ENCODE results near the gene SNAP23. TPM values are rescaled to one million over a fixed set of nuclear protein-coding genes. Genes with fewer than 3 reads are reported as not detected.

SNAP23 gene
- total and polyA plus RNA-seq, 2 experiments from 2014 or later: 58.8 to 88.1 TPM

GRCh38 chr15:42483677-42484076, 11.8 kb upstream of the SNAP23 start:
- no peaks in the 10 kb centered on the region for H3K9me3 Mint-ChIP-seq
- no peaks in the 10 kb centered on the region for H3K9me2 ChIP-seq (ENCODE audit: insufficient read depth)
- TF ChIP-seq ZNF462 (CRISPR knock-in tag; IDR thresholded peaks at IDR 0.05) (no peak), NANOG (IDR thresholded peaks at IDR 0.05; ENCODE audit: borderline replicate concordance) (no peak), STAT1 (IDR thresholded peaks at IDR 0.05; ENCODE audit: unreplicated experiment) (no peak), JUNB (IDR thresholded peaks at IDR 0.05; ENCODE audit: unreplicated experiment) (no peak), REST (IDR thresholded peaks at IDR 0.05; ENCODE audit: unreplicated experiment) (no peak), CREB1 (CRISPR knock-in tag; IDR thresholded peaks at IDR 0.05; ENCODE audit: low read depth) (no peak), ZNF114 (CRISPR knock-in tag; IDR thresholded peaks at IDR 0.05) (no peak), EZH2 (IDR thresholded peaks at IDR 0.05; ENCODE audit: low read depth, unreplicated experiment) (no peak), ETS1 (IDR thresholded peaks at IDR 0.05) (no peak), EZH2phosphoT487 (IDR thresholded peaks at IDR 0.05; ENCODE audit: unreplicated experiment) (no peak), ZNF331 (CRISPR knock-in tag; IDR thresholded peaks at IDR 0.05; ENCODE audit: low read depth) (no peak), CTCF (conservative IDR thresholded peaks at IDR 0.05; ENCODE audit: low read depth in 2 of 2) (no peak), POLR2AphosphoS5 (IDR thresholded peaks at IDR 0.05; ENCODE audit: low read depth) (no peak)
- H3K4me3 Mint-ChIP-seq: no peak overlapping the region
- H3K4me1 ChIP-seq (ENCODE audit: insufficient read depth): no peaks in the 10 kb centered on the region
- no peak for DNase-seq (ENCODE audit: low spot score)
- peaks cover 43% of the 10 kb centered on the region for H3K79me2 ChIP-seq (replicated peaks; ENCODE audit: insufficient read depth)
- H3K4me3 ChIP-seq: no peak overlapping the region
- H3K36me3 ChIP-seq (ENCODE audit: insufficient read depth): no peaks in the 10 kb centered on the region
- no peak overlapping the region for H2AFZ ChIP-seq
- no peaks in the 10 kb centered on the region for H3F3A ChIP-seq (replicated peaks; ENCODE audit: low read depth)
- no peak overlapping the region for H3K4me2 ChIP-seq
- no peaks in the 10 kb centered on the region for H3K27me3 ChIP-seq (ENCODE audit: insufficient read depth)
- H3K27ac ChIP-seq (ENCODE audit: low read depth): no peak overlapping the region
- no peaks in the 10 kb centered on the region; the same call in 1 of the 2 replicates for H4K20me1 ChIP-seq (replicated peaks; ENCODE audit: insufficient read depth)
- H3K36me3 Mint-ChIP-seq (ENCODE audit: low read depth): peaks cover 6% of the 10 kb centered on the region; the same call in 2 of the 3 replicates
- no peak for ATAC-seq
- no peaks in the 10 kb centered on the region for H3K27me3 Mint-ChIP-seq (ENCODE audit: insufficient read depth, low read depth, poor library complexity)
- H3K4me1 Mint-ChIP-seq: no peaks in the 10 kb centered on the region
- no peak overlapping the region for H3K27ac Mint-ChIP-seq

Data from GM23338 (cell line).